Nephron (organoid): ENCODE measurements around the gene PLS1.
A peak's percentile ranks its signal among the peaks of the same experiment; 100 is the strongest.
"Not testable (repeated sequence)": the region's sequence is repeated elsewhere in the genome, so short reads cannot be mapped to it uniquely, and the experiment has no call there.

ENCODE experiments used
- H3K27ac Mint-ChIP-seq, 3 experiments: 2 replicates each; pipeline ENCODE4 v1.8.0; 2020; ENCODE audit warnings: mixed read lengths in 3 of 3, mild to moderate bottlenecking in 2 of 3, moderate library complexity in 1 of 3
- H3K27me3 Mint-ChIP-seq: 2 replicates; pipeline ENCODE4 v1.8.0; 2021; ENCODE audit warnings: low read depth, mild to moderate bottlenecking, moderate library complexity, mixed read lengths
- H3K36me3 Mint-ChIP-seq: 2 replicates; pipeline ENCODE4 v1.8.0; 2020; ENCODE audit warnings: low read depth, mixed read lengths
- H3K4me1 Mint-ChIP-seq: 2 replicates; pipeline ENCODE4 v1.8.0; 2020; ENCODE audit warnings: mixed read lengths
- H3K4me3 Mint-ChIP-seq, 3 experiments: 2 replicates each; pipeline ENCODE4 v1.8.0; 2020; ENCODE audit warnings: mild to moderate bottlenecking in 3 of 3, mixed read lengths in 3 of 3, moderate library complexity in 2 of 3
- H3K9me3 Mint-ChIP-seq: 2 replicates; pipeline ENCODE4 v1.8.0; 2020; ENCODE audit warnings: mixed read lengths
- TF ChIP-seq, protein P1 (sequence below), 3 experiments: fragments of 200-600 bp; sonication (generic); IDR thresholded peaks; one replicate each; pipeline ENCODE4 v1.5.0; 2021; ENCODE audit warnings: antibody characterized with exemption in 3 of 3; ENCODE audit not compliant: unreplicated experiment in 3 of 3

Gene PLS1

DNA sequence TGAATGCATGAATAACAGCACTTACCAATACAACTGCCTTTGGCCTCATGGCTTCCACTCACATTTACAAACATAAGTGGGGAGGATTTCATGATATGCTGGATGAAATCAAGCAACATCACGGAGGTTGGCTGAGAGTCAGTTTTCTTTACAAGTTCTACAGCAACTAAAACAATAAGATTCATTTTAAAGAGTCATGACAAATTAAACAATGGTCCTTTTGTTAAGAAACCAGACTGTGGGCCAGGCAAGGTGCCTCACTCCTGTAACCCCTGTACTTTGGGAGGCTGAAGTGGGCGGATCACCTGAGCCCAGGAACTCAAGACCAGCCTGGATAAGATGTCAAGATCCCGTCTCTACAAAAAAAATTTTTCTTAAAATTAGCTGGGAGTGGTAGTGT lies 30.1 kb upstream of the PLS1 start:
- TF ChIP-seq, protein P1, sequence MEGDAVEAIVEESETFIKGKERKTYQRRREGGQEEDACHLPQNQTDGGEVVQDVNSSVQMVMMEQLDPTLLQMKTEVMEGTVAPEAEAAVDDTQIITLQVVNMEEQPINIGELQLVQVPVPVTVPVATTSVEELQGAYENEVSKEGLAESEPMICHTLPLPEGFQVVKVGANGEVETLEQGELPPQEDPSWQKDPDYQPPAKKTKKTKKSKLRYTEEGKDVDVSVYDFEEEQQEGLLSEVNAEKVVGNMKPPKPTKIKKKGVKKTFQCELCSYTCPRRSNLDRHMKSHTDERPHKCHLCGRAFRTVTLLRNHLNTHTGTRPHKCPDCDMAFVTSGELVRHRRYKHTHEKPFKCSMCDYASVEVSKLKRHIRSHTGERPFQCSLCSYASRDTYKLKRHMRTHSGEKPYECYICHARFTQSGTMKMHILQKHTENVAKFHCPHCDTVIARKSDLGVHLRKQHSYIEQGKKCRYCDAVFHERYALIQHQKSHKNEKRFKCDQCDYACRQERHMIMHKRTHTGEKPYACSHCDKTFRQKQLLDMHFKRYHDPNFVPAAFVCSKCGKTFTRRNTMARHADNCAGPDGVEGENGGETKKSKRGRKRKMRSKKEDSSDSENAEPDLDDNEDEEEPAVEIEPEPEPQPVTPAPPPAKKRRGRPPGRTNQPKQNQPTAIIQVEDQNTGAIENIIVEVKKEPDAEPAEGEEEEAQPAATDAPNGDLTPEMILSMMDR (IDR thresholded peaks at IDR 0.05; ENCODE audit: unreplicated experiment in 3 of 3), result no peak
- no peak overlapping the region for H3K27ac Mint-ChIP-seq

DNA sequence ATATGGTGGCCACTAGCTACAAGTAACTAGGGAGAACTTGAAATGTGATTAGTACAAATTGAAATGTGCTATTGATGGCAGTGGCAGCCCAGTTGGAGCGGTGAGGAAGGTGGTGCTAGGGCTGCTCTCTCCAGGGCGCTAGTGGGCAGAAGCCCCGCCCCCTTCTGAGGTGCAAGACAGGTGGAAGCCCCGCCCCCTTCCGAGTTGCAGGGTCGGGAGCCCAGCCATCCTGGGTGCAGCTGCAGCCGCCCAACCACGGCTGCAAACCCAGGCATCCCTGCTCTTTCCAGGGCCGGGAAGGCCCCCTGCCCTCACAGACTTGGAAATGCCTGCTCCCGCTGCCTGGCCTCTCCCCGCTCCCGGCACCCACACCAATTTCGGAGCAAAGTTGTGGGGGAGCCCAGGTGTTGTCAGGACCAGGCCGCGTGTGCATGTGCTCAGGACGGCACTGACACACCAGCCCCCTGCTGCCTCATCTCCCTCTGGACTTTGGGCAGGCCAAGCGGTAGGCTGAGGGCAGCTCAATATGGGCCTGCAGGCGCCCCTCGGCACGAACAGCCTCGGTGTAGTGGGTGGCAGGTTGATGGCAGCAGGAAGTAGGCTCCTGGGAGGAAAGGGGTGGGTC lies 27.7 kb upstream of the PLS1 start:
- Mint-ChIP-seq H3K4me1 (no peaks in the 10 kb centered on the region), H3K9me3 (no peaks in the 10 kb centered on the region), H3K27me3 (no peaks in the 10 kb centered on the region), H3K4me3 (no peak overlapping the region), H3K36me3 (peaks cover 19% of the 10 kb centered on the region), H3K27ac (no peak overlapping the region)
- TF ChIP-seq, protein P1 (IDR thresholded peaks at IDR 0.05; ENCODE audit: unreplicated experiment in 3 of 3), result no peak

More for the DNA sequence above, 30.1 kb upstream of the PLS1 start:
- H3K36me3 Mint-ChIP-seq, result peaks cover 31% of the 10 kb centered on the region
- no peak overlapping the region for H3K4me3 Mint-ChIP-seq
- no peaks in the 10 kb centered on the region for H3K4me1 Mint-ChIP-seq
- H3K9me3 Mint-ChIP-seq, result no peaks in the 10 kb centered on the region
- no peaks in the 10 kb centered on the region for H3K27me3 Mint-ChIP-seq

DNA sequence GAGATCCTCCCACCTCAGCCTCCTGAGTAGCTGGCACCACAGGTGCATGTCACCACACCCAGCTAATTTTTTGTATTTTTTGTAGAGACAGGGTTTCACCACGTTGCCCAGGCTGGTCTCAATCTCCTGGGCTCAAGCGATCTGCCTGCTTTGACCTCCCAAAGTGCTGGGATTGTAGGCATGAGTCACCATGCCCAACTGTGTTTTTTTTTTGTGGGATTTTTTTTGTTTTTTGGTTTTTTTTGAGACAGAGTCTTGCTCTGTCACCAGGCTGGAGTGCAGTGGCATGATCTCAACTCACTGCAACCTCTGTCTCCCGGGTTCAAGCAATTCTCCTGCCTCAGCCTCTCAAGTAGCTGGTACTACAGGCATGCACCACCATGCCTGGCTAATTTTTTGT lies 26.8 kb upstream of the PLS1 start:
- not testable (repeated sequence) for H3K27me3 Mint-ChIP-seq, H3K4me3 Mint-ChIP-seq, H3K4me1 Mint-ChIP-seq, H3K9me3 Mint-ChIP-seq, H3K27ac Mint-ChIP-seq
- H3K36me3 Mint-ChIP-seq, result peaks cover 19% of the 10 kb centered on the region

DNA sequence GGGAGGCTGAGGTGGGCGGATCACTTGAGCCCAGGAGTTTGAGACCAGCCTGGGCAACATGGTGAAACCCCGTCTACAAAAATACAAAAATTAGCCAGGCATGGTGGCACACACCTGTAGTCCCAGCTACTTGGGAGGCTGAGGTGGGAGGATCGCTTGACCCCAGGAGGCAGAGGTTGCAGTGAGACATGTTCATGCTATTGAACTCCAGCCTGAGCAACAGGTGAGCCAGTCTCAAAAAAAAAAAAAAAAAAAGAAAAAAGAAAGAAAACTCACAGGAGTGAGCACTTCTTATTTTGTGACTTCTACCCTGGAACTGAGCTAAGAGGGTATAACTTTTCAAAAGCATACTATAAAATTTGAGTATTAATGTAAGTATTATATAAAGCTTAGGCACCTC lies 22.0 kb upstream of the PLS1 start:
- peaks cover 24% of the 10 kb centered on the region for H3K4me1 Mint-ChIP-seq
- H3K27me3 Mint-ChIP-seq, H3K27ac Mint-ChIP-seq, H3K36me3 Mint-ChIP-seq, H3K9me3 Mint-ChIP-seq: not testable (repeated sequence)
- peak overlapping the region in 1 of 3 experiments; percentile 12 for H3K4me3 Mint-ChIP-seq

DNA sequence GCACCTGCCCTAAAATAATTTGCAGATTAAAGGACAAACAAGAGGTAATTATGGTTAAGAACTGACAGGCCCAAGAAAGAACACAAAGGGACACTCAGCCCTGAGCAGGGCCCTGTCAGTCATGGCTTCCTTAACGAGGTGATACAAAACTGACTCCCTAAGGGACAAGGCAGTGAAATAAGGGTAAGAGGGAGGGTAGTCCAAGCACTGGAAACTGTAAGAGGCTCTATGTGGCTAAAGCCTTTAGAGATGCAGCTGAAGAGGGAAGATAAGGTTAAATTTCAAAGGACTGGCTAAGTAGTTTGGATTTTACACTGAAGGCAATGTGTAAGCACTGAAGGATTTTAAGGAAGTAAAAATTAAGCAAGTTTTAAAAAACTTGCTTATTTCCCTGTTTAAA lies 21.5 kb upstream of the PLS1 start:
- Mint-ChIP-seq H3K27ac (no peak overlapping the region), H3K4me1 (peaks cover 25% of the 10 kb centered on the region), H3K36me3 (peaks cover 10% of the 10 kb centered on the region), H3K4me3 (peak overlapping the region in 2 of 3 experiments; percentile 12 to 33), H3K27me3 (no peaks in the 10 kb centered on the region), H3K9me3 (no peaks in the 10 kb centered on the region)
- TF ChIP-seq, protein P1 (IDR thresholded peaks at IDR 0.05; ENCODE audit: unreplicated experiment in 3 of 3), result no peak

DNA sequence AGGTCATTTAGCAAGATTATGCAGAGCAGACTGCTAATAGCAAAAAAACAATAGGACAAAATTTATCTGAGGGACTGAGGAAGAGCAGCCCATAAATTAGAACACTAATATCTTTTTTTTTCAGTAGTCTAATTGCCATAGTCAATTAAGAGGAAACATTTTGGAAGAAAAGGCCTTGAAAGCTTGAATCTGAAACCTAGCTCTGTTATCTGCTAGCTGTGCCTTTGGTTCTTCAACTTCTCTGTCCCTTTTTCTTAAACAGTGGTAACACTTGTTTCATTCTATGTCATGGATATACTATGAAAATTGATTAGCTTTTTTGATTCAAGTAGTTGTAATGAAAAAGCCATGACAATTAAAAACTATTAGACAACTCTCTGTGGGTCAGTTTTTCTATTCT lies 19.4 kb upstream of the PLS1 start:
- peaks cover 30% of the 10 kb centered on the region for H3K4me1 Mint-ChIP-seq
- TF ChIP-seq, protein P1 (IDR thresholded peaks at IDR 0.05; ENCODE audit: unreplicated experiment in 3 of 3), result no peak
- no peaks in the 10 kb centered on the region for H3K27me3 Mint-ChIP-seq
- H3K36me3 Mint-ChIP-seq, result peaks cover 4% of the 10 kb centered on the region
- peak overlapping the region in 2 of 3 experiments; percentile 94 to 96 for H3K27ac Mint-ChIP-seq
- H3K4me3 Mint-ChIP-seq, result peak overlapping the region; percentile 97 to 99 (median 98)
- H3K9me3 Mint-ChIP-seq, result no peaks in the 10 kb centered on the region

DNA sequence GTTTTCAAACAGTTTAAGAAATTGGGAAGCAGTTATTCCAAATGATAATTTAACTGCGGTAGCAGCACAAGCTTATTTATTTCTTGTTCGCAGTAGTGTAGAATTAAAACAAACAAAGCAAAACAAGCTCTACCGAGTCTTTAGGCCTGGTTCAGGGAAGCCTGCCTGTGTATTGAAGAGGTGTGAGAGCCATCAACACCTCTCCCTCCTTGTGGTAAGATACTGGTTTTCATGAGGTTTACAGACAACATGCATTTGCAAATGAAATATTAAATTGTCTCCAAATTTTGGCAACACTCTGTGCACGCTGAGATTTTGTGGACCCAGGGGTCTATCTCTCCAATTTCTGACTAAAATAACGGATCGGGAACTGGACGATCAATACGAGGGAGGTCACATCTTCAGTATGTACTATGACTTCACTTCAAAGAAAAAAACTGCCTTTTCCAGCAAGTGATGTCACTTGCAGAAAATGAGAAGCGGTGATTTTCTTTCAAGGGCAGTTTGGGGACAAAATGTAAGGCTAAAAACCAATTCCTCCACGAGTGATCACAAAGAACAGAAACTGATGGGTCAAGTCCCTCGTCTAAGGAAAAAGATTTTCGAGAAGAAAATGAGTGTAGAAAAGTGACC lies 18.4 kb upstream of the PLS1 start:
- H3K27ac Mint-ChIP-seq, result peak overlapping the region; percentile 94 to 96 (median 95)
- H3K9me3 Mint-ChIP-seq, result no peaks in the 10 kb centered on the region
- H3K4me1 Mint-ChIP-seq, result peaks cover 30% of the 10 kb centered on the region
- no peaks in the 10 kb centered on the region for H3K27me3 Mint-ChIP-seq
- TF ChIP-seq, protein P1 (IDR thresholded peaks at IDR 0.05; ENCODE audit: unreplicated experiment in 3 of 3), result no peak
- H3K36me3 Mint-ChIP-seq, result peaks cover 4% of the 10 kb centered on the region
- H3K4me3 Mint-ChIP-seq, result peak overlapping the region; percentile 97 to 99 (median 98)
